GM12878 (cell line): ENCODE data around the gene PRRC2B. TPM values are rescaled to one million over a fixed set of nuclear protein-coding genes. Genes with fewer than 3 reads are reported as not detected.

ENCODE experiments used
- ATAC-seq: fragments of 200-7000 bp; cut with Tn5 transposase; 3 replicates; pipeline ENCODE4 v1.9.1; 2020; ENCODE audit warnings: mild to moderate bottlenecking, moderate library complexity
- BruUV-seq: library from RNA; stranded (reverse); fragments of 400-500 nt; replicated peaks from 2 replicates; lab custom pipeline; 2021; lab: Mats Ljungman, UMichigan
- CTCF ChIA-PET: fragments of 300-600 bp; sonication (Branson Sonifier 250); formaldehyde crosslinking; extraction: SDS; loops from one replicate; lab custom pipeline; 2021; ENCODE audit warnings: inconsistent platforms; lab: Yijun Ruan, JAX
- POLR2A ChIA-PET: fragments of 350-600 bp; formaldehyde crosslinking; extraction: SDS; loops from one replicate; lab custom pipeline; 2021; ENCODE audit warnings: inconsistent platforms; lab: Charles Lee
- RAD21 ChIA-PET: fragments of 300-600 bp; sonication (Branson Sonifier 250); formaldehyde crosslinking; loops from one replicate; lab custom pipeline; 2023; ENCODE audit warnings: antibody characterized with exemption; ENCODE audit not compliant: unreplicated experiment; lab: Charles Lee
- SMC1A ChIA-PET: fragments of 300-600 bp; sonication (Branson Sonifier 250); formaldehyde crosslinking; loops from one replicate; lab custom pipeline; 2023; ENCODE audit not compliant: unreplicated experiment, uncharacterized antibody; lab: Charles Lee
- DNase-seq: peaks from one replicate; pipeline ENCODE4 v3.0.0-alpha.2; 2011; ENCODE audit warnings: low read depth, low spot score
- FAIRE-seq: peaks from 3 replicates; lab custom pipeline; 2011; peaks lifted over from hg19 to GRCh38; lab: Jason Lieb, UNC
- H2AFZ ChIP-seq: 2 replicates; pipeline ENCODE4 v1.6.0; 2011; ENCODE audit warnings: low read depth, low read length, control low read depth; ENCODE audit not compliant: control insufficient read depth
- H3K27ac ChIP-seq: 2 replicates; pipeline ENCODE4 v1.5.1; 2011; ENCODE audit warnings: control low read depth; ENCODE audit not compliant: control insufficient read depth, insufficient read depth
- H3K27me3 ChIP-seq, 2 experiments: replicated peaks in 1 of 2; 2 replicates each; pipeline versions ENCODE4 v1.6.0 to v1.6.1; 2011; ENCODE audit warnings: low read length in 1 of 2; ENCODE audit not compliant: control insufficient read depth in 2 of 2, insufficient read depth in 2 of 2
- H3K36me3 ChIP-seq, 2 experiments: 2 replicates each; pipeline ENCODE4 v1.5.1; 2011; ENCODE audit warnings: low read length in 1 of 2; ENCODE audit not compliant: control insufficient read depth in 2 of 2, insufficient read depth in 2 of 2
- H3K4me1 ChIP-seq: 2 replicates; pipeline ENCODE4 v1.6.1; 2011; ENCODE audit warnings: mild to moderate bottlenecking, low read length, moderate library complexity, mixed read lengths; ENCODE audit not compliant: control insufficient read depth, insufficient read depth
- H3K4me2 ChIP-seq: 2 replicates; pipeline ENCODE4 v1.6.0; 2011; ENCODE audit warnings: control low read depth; ENCODE audit not compliant: control insufficient read depth, insufficient read depth
- H3K4me3 ChIP-seq: fragments of 200-600 bp; sonication (generic); 2 replicates; pipeline ENCODE4 v1.5.1; 2016
- H3K79me2 ChIP-seq: 2 replicates; pipeline ENCODE4 v1.6.0; 2011; ENCODE audit warnings: low read length; ENCODE audit not compliant: control insufficient read depth, insufficient read depth
- H3K9ac ChIP-seq: 2 replicates; pipeline ENCODE4 v1.8.0; 2011; ENCODE audit warnings: low read length, control low read depth, mixed read lengths; ENCODE audit not compliant: control insufficient read depth, insufficient read depth
- H3K9me3 ChIP-seq: replicated peaks from 3 replicates; pipeline ENCODE4 v1.5.1; 2011; ENCODE audit warnings: mild to moderate bottlenecking, low read length; ENCODE audit not compliant: control insufficient read depth, insufficient read depth
- H4K20me1 ChIP-seq: 2 replicates; pipeline ENCODE4 v1.6.0; 2011; ENCODE audit not compliant: control insufficient read depth, insufficient read depth
- ATF7 ChIP-seq: fragments of 450-650 bp; IDR thresholded peaks from 2 replicates; pipeline ENCODE4 v1.6.1; 2016; ENCODE audit warnings: low read depth, mild to moderate bottlenecking
- BHLHE40 ChIP-seq, 2 experiments: fragments of 450-650 bp in 1 of 2; IDR thresholded peaks; 2 replicates each; pipeline ENCODE4 v1.6.1; 2011 to 2017; ENCODE audit warnings: low read depth in 2 of 2, borderline replicate concordance in 1 of 2, improper control_type of control experiment in 1 of 2, low read length in 1 of 2, mild to moderate bottlenecking in 1 of 2
- CBX3 ChIP-seq: fragments of 200-600 bp; sonication (generic); IDR thresholded peaks from 2 replicates; pipeline ENCODE4 v1.6.1; 2016; ENCODE audit warnings: low read depth, borderline replicate concordance
- CBX5 ChIP-seq: sonication (generic); IDR thresholded peaks from 2 replicates; pipeline ENCODE4 v1.6.1; 2016; ENCODE audit warnings: low read depth, moderate library complexity, mild to moderate bottlenecking, inconsistent platforms
- DPF2 ChIP-seq: fragments of 450-650 bp; IDR thresholded peaks from 2 replicates; pipeline ENCODE4 v1.6.1; 2017; ENCODE audit warnings: mild to moderate bottlenecking
- HDAC2 ChIP-seq: fragments of 200-600 bp; sonication (generic); IDR thresholded peaks from 2 replicates; pipeline ENCODE4 v1.6.1; 2017
- KAT2A ChIP-seq: conservative IDR thresholded peaks from 2 replicates; pipeline ENCODE4 v1.6.1; 2011; ENCODE audit warnings: low read depth, low read length; ENCODE audit not compliant: control insufficient read depth
- KLF5 ChIP-seq: fragments of 450-650 bp; IDR thresholded peaks from 2 replicates; pipeline ENCODE4 v1.6.1; 2014; ENCODE audit warnings: mild to moderate bottlenecking; ENCODE audit not compliant: partially characterized antibody
- LARP7 ChIP-seq: fragments of 450-650 bp; IDR thresholded peaks from 2 replicates; pipeline ENCODE4 v1.6.1; 2017; ENCODE audit warnings: mild to moderate bottlenecking
- NKRF ChIP-seq: fragments of 450-650 bp; conservative IDR thresholded peaks from 2 replicates; pipeline ENCODE4 v1.6.1; 2017; ENCODE audit warnings: mild to moderate bottlenecking, moderate library complexity
- POLR2AphosphoS5 ChIP-seq: IDR thresholded peaks from 2 replicates; pipeline ENCODE4 v1.6.1; 2011; ENCODE audit warnings: mild to moderate bottlenecking, low read length, inconsistent platforms
- SIN3A ChIP-seq: IDR thresholded peaks from 2 replicates; pipeline ENCODE4 v1.6.1; 2012; ENCODE audit warnings: low read depth, low read length, improper control_type of control experiment
- SPI1 ChIP-seq: IDR thresholded peaks from 2 replicates; pipeline ENCODE4 v1.6.1; 2011; ENCODE audit warnings: low read depth, mild to moderate bottlenecking, low read length, moderate library complexity, borderline replicate concordance; ENCODE audit not compliant: insufficient read depth
- YY1 ChIP-seq: IDR thresholded peaks from 2 replicates; pipeline ENCODE4 v1.6.1; 2011; ENCODE audit warnings: low read depth, mild to moderate bottlenecking, low read length
- ZNF592 ChIP-seq: fragments of 450-650 bp; IDR thresholded peaks from 2 replicates; pipeline ENCODE4 v1.6.1; 2017; ENCODE audit warnings: mild to moderate bottlenecking, moderate library complexity
- WGBS: methylation state at CpG from one replicate; pipeline ENCODE4 v1.1.6; 2016; ENCODE audit warnings: low lambda C conversion rate; ENCODE audit not compliant: insufficient replicate concordance, insufficient coverage; ENCODE audit errors: missing lambda C conversion rate; 5-methylcytosine and 5-hydroxymethylcytosine counted together
- in situ Hi-C: fragments of 300-500 bp; cut with MboI; formaldehyde crosslinking; loops from 9 replicates; pipeline ENCODE4 v1.14.3; 2018; ENCODE audit warnings: mixed read lengths
- intact Hi-C: fragments of 100-400 bp; cut with micrococcal nuclease; formaldehyde crosslinking; loops from one replicate; pipeline ENCODE4 v1.14.2; 2022; ENCODE audit not compliant: unreplicated experiment
- polyA plus RNA-seq, 11 experiments: library from polyadenylated mRNA; depleted of rRNA in 4 of 11; unstranded in 6 of 11; stranded (reverse) in 5 of 11; fragments of >200 nt; fragmentation: Nextera tagmentation in 4 of 11; fragmentation: Illumina TruSeq in 1 of 11; extraction: Ambion mirVana in 4 of 11; extraction: Trizol in 1 of 11; gene quantifications; 1 replicate in 1 of 11; 2 replicates in 10 of 11; pipeline versions ENCODE4 v1.2.1 to v1.2.3, GENCODE V29; 2011 to 2016; ENCODE audit warnings: inconsistent platforms in 2 of 11, missing spikeins in 2 of 11, low read depth in 1 of 11
- total RNA-seq, 4 experiments: library from RNA; depleted of rRNA in 3 of 4; stranded (reverse); fragments of >200 nt in 3 of 4; fragmentation: Illumina TruSeq in 1 of 4; extraction: Trizol in 1 of 4; gene quantifications; 2 replicates each; pipeline versions ENCODE4 v1.2.1 to v1.2.3, GENCODE V29; 2013 to 2021
- TF ChIP-seq, protein P1 (sequence below): IDR thresholded peaks from 2 replicates; pipeline ENCODE4 v1.6.1; 2012; ENCODE audit warnings: low read depth, low read length, improper control_type of control experiment

Gene PRRC2B
- total and polyA plus RNA-seq, 10 of the 15 experiments (the other 5 are each of a cell fraction or from before 2014, with no cell fraction given) = 0.84 to 155 (median 28.7) TPM

- Histone ChIP-seq H3K4me3 (peak overlapping the region; percentile 79), H3K9ac (peak overlapping the region; percentile 96), H3K4me2 (peak overlapping the region; percentile 99), H3K36me3 (no peaks in the 10 kb centered on the region), H3K4me1 (peaks cover 25% of the 10 kb centered on the region), H4K20me1 (peaks cover 23% of the 10 kb centered on the region; the same call in 1 of the 2 replicates), H2AFZ (no peak overlapping the region), H3K27me3 (no peaks in the 10 kb centered on the region), H3K79me2 (peaks cover 49% of the 10 kb centered on the region), H3K9me3 (no peaks in the 10 kb centered on the region), H3K27ac (peak overlapping the region; percentile 87)
- intact Hi-C loops = loop anchor here (2.0 to 10.0 kb wide), 3 partner anchors 22 to 340 kb away; no protein-coding TSS in a partner anchor
- DNase-seq = no peak
- in situ Hi-C loops = no loop called here
- ChIA-PET RAD21 (interaction anchor here (4.3 kb wide), 1 partner anchor 22 kb away, joined by 14 read pairs; no protein-coding TSS in a partner anchor), POLR2A (interaction anchor here (1.0 to 2.4 kb wide), 2 partner anchors 11 to 22 kb away, joined by 5 to 6 read pairs; no protein-coding TSS in a partner anchor), SMC1A (no interaction called here), CTCF (interaction anchor here (0.6 kb wide), 1 partner anchor 196 kb away, joined by 3 read pairs; no protein-coding TSS in a partner anchor)
- FAIRE-seq = no peak
- no TSS peak for BruUV-seq
- ATAC-seq = peak; percentile 47
- WGBS = 0% methylated on average over 32 of the region's 63 CpGs
- TF ChIP-seq DPF2 (peak; percentile 43; the same call in 1 of the 2 replicates), HDAC2 (no peak), ATF7 (peak; percentile 47), SPI1 (no peak), CBX3 (no peak), KAT2A (no peak), BHLHE40 (IDR thresholded peaks at IDR 0.05; ENCODE audit: borderline replicate concordance in 1 of 2, low read depth in 2 of 2, low read length in 1 of 2) (peak in 1 of 2 experiments; percentile 30; a peak in 2 of 4 replicates), NKRF (peak; percentile 47), CBX5 (0 out of 2 replicates have a peak, but pooled peaks have one; percentile 2), LARP7 (peak; percentile 83), KLF5 (peak; percentile 52), POLR2AphosphoS5 (0 out of 2 replicates have a peak, but pooled peaks have one; percentile 14), ZNF592 (0 out of 2 replicates have a peak, but pooled peaks have one; percentile 45), YY1 (0 out of 2 replicates have a peak, but pooled peaks have one; percentile 14), SIN3A (no peak)
- TF ChIP-seq, protein P1, sequence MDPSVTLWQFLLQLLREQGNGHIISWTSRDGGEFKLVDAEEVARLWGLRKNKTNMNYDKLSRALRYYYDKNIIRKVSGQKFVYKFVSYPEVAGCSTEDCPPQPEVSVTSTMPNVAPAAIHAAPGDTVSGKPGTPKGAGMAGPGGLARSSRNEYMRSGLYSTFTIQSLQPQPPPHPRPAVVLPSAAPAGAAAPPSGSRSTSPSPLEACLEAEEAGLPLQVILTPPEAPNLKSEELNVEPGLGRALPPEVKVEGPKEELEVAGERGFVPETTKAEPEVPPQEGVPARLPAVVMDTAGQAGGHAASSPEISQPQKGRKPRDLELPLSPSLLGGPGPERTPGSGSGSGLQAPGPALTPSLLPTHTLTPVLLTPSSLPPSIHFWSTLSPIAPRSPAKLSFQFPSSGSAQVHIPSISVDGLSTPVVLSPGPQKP = no peak
These were observed 724 bp downstream of the PRRC2B start for GRCh38 chr9:131394464-131395156.
